Neuronal stem cell (in vitro differentiated cells): ENCODE results near the gene GPR162.

ENCODE experiments used
- DNase-seq: peaks from one replicate; pipeline ENCODE4 v3.0.0-alpha.2; 2013; ENCODE audit warnings: low spot score
- H2AFZ ChIP-seq: one replicate; pipeline ENCODE4 v1.6.1; 2013; ENCODE audit warnings: mild to moderate bottlenecking, low read length, inconsistent platforms
- H2AK5ac ChIP-seq: 2 replicates; pipeline ENCODE4 v1.6.1; 2013; ENCODE audit warnings: low read depth, mild to moderate bottlenecking, inconsistent platforms, low read length, moderate library complexity, mixed read lengths
- H2BK120ac ChIP-seq: 2 replicates; pipeline ENCODE4 v1.6.1; 2013; ENCODE audit warnings: low read depth, mild to moderate bottlenecking, inconsistent platforms, low read length, moderate library complexity, mixed read lengths
- H2BK12ac ChIP-seq: one replicate; pipeline ENCODE4 v1.6.1; 2013; ENCODE audit warnings: low read length, inconsistent platforms
- H2BK15ac ChIP-seq: 2 replicates; pipeline ENCODE4 v1.6.1; 2013; ENCODE audit warnings: mild to moderate bottlenecking, low read length, inconsistent platforms, mixed read lengths
- H2BK5ac ChIP-seq: one replicate; pipeline ENCODE4 v1.6.1; 2013; ENCODE audit warnings: inconsistent platforms, mild to moderate bottlenecking, low read length, moderate library complexity
- H3K14ac ChIP-seq: one replicate; pipeline ENCODE4 v1.6.1; 2013; ENCODE audit warnings: low read length, inconsistent platforms
- H3K18ac ChIP-seq: 2 replicates; pipeline ENCODE4 v1.6.1; 2013; ENCODE audit warnings: low read length, inconsistent platforms
- H3K23ac ChIP-seq: 2 replicates; pipeline ENCODE4 v1.6.1; 2013; ENCODE audit warnings: low read depth, mild to moderate bottlenecking, mixed read lengths, low read length, inconsistent platforms; ENCODE audit not compliant: poor library complexity
- H3K27ac ChIP-seq: replicated peaks from 3 replicates; pipeline ENCODE4 v1.5.1; 2013; ENCODE audit warnings: low read length, inconsistent platforms
- H3K27me3 ChIP-seq, 3 experiments: 2 replicates each; pipeline ENCODE4 v1.6.1; 2013; ENCODE audit warnings: low read length in 3 of 3, mild to moderate bottlenecking in 2 of 3, inconsistent platforms in 1 of 3, low read depth in 1 of 3, mixed read lengths in 1 of 3, moderate library complexity in 1 of 3; ENCODE audit not compliant: control insufficient read depth in 3 of 3, insufficient read depth in 3 of 3
- H3K36me3 ChIP-seq, 2 donors: replicated peaks in 1 of 2; 2 replicates each; pipeline ENCODE4 v1.6.1; 2013; ENCODE audit warnings: low read length in 2 of 2; ENCODE audit not compliant: control insufficient read depth in 2 of 2, insufficient read depth in 2 of 2
- H3K4ac ChIP-seq: 2 replicates; pipeline ENCODE4 v1.6.1; 2013; ENCODE audit warnings: inconsistent platforms, mild to moderate bottlenecking, low read length, moderate library complexity
- H3K4me1 ChIP-seq, 2 donors: 1 replicate in 1 of 2; 2 replicates in 1 of 2; pipeline ENCODE4 v1.6.1; 2013; ENCODE audit warnings: low read length in 2 of 2, low read depth in 1 of 2; ENCODE audit not compliant: control insufficient read depth in 2 of 2, insufficient read depth in 1 of 2
- H3K4me2 ChIP-seq: one replicate; pipeline ENCODE4 v1.6.1; 2013; ENCODE audit warnings: mild to moderate bottlenecking, low read length, inconsistent platforms; ENCODE audit not compliant: insufficient read depth, poor library complexity, severe bottlenecking
- H3K4me3 ChIP-seq, 2 donors: 2 replicates each; pipeline ENCODE4 v1.5.1; 2013; ENCODE audit warnings: low read length in 2 of 2, mild to moderate bottlenecking in 2 of 2, inconsistent platforms in 1 of 2, moderate library complexity in 1 of 2
- H3K79me1 ChIP-seq: one replicate; pipeline ENCODE4 v1.6.1; 2013; ENCODE audit warnings: low read depth, mild to moderate bottlenecking, inconsistent platforms, low read length, moderate library complexity
- H3K9ac ChIP-seq: one replicate; pipeline ENCODE4 v1.6.1; 2013; ENCODE audit warnings: mild to moderate bottlenecking, low read depth, low read length, inconsistent platforms; ENCODE audit not compliant: poor library complexity
- H3K9me3 ChIP-seq, 2 donors: replicated peaks in 1 of 2; 2 replicates each; pipeline versions ENCODE3 to v1.6.1; 2013; ENCODE audit warnings: low read length in 2 of 2, mild to moderate bottlenecking in 2 of 2, inconsistent platforms in 1 of 2, low read depth in 1 of 2, mixed read lengths in 1 of 2, moderate library complexity in 1 of 2; ENCODE audit not compliant: control insufficient read depth in 2 of 2, insufficient read depth in 1 of 2
- H4K8ac ChIP-seq: one replicate; pipeline ENCODE4 v1.6.1; 2013; ENCODE audit warnings: low read depth, mild to moderate bottlenecking, inconsistent platforms, low read length, moderate library complexity
- H4K91ac ChIP-seq: one replicate; pipeline ENCODE4 v1.6.1; 2013; ENCODE audit warnings: low read length, low read depth, mild to moderate bottlenecking, inconsistent platforms; ENCODE audit not compliant: poor library complexity
- WGBS, 2 donors: extraction: QIAGEN DNeasy Blood & Tissue Kit; methylation state at CpG; one replicate each; pipeline ENCODE4 v1.1.7; 2013; ENCODE audit warnings: missing lambda C conversion rate in 2 of 2, mixed read lengths in 1 of 2; ENCODE audit not compliant: insufficient read length in 2 of 2, insufficient replicate concordance in 1 of 2; ENCODE audit errors: extremely low coverage in 2 of 2; 5-methylcytosine and 5-hydroxymethylcytosine counted together

GPR162 gene

GRCh38 chr12:6851921-6852650 is 30.5 kb downstream of the GPR162 start, which contains the start of gene USP5:
TSS of gene USP5 (plus strand) at chr12:6852150. CDS start at chr12:6852180, 30 bp downstream.
- H2BK5ac ChIP-seq = peak within 1 kb of the TSS; percentile 90
- peak within 1 kb of the TSS; percentile 88 for H3K4me2 ChIP-seq
- peak within 1 kb of the TSS; percentile 81 for H3K27ac ChIP-seq
- no peak within 1 kb of the TSS for H2BK120ac ChIP-seq
- no CpG with 5 or more reads among the region's 65 CpGs for WGBS, 2 donors
- H3K79me1 ChIP-seq = peaks cover 13% of the 10 kb centered on the region
- no peak within 1 kb of the TSS for H2BK15ac ChIP-seq
- H2AK5ac ChIP-seq = peak within 1 kb of the TSS; percentile 64
- peak; percentile 99 for DNase-seq
- no peak within 1 kb of the TSS for H3K4ac ChIP-seq
- peak within 1 kb of the TSS; percentile 89 for H2AFZ ChIP-seq
- H4K8ac ChIP-seq = no peak within 1 kb of the TSS
- H3K9me3 ChIP-seq = no peaks in the 10 kb centered on the region
- H3K27me3 ChIP-seq = no peaks in the 10 kb centered on the region
- no peak within 1 kb of the TSS for H4K91ac ChIP-seq
- peak within 1 kb of the TSS; percentile 24 for H2BK12ac ChIP-seq
- peak within 1 kb of the TSS; percentile 77 to 92 for H3K4me3 ChIP-seq
- H3K36me3 ChIP-seq = peaks cover 35 to 75% of the 10 kb centered on the region in 2 donors
- H3K4me1 ChIP-seq = peaks cover 10 to 17% of the 10 kb centered on the region in 2 donors
- H3K9ac ChIP-seq = peak within 1 kb of the TSS; percentile 94
- H3K23ac ChIP-seq = peak within 1 kb of the TSS; percentile 31
- peak within 1 kb of the TSS; percentile 25 for H3K14ac ChIP-seq
- peak within 1 kb of the TSS; percentile 96 for H3K18ac ChIP-seq

DNA sequence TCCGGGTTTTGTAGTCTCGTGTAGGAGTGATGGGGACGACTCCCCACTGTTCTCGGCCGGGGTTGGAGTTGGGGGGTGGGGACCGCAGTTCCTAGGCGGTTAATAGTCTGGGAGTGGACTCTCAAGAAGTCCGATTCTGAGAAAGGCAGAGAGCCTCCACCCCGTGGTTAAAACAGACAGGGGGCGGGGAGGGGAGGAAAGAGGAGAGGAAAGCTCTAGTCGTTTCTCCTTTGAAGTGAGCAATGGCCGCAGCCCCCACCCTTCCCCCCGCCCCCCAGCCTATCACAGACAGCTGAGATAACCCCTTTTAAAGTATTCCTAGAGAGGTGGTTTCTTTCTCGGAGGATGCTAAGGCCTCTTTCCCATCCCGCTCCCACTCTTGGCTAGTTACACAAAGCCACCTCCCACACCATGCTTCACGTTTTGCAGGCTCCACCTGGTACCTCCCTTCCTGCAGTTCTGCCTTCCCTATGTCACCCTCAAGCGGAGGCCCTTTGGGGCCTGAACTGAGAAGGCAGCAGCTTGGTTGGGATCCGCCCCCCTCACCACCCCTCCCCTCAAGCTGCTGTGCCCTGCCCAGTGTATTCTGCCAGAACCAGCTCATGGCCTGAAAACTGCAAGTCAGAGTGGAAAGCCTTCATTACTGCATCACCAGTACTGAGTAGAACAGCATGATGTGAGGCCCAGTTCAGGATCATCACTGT is 31.2 kb downstream of the GPR162 start:
- H2BK12ac ChIP-seq = no peak overlapping the region
- DNase-seq = no peak
- peaks cover 13% of the 10 kb centered on the region for H3K79me1 ChIP-seq
- H3K9me3 ChIP-seq = no peaks in the 10 kb centered on the region
- H3K14ac ChIP-seq = peak overlapping the region; percentile 5
- H3K23ac ChIP-seq = no peak overlapping the region
- H2BK15ac ChIP-seq = no peak overlapping the region
- H3K27me3 ChIP-seq = no peaks in the 10 kb centered on the region
- no peak overlapping the region for H2BK120ac ChIP-seq
- peak overlapping the region; percentile 37 for H3K27ac ChIP-seq
- no peak overlapping the region for H4K91ac ChIP-seq
- H4K8ac ChIP-seq = no peak overlapping the region
- H3K4ac ChIP-seq = no peak overlapping the region
- H2AK5ac ChIP-seq = no peak overlapping the region
- peak overlapping the region; percentile 88 for H3K4me2 ChIP-seq
- peaks cover 36 to 75% of the 10 kb centered on the region in 2 donors for H3K36me3 ChIP-seq
- H3K4me3 ChIP-seq = peak overlapping the region; percentile 77 to 82
- peak overlapping the region; percentile 80 for H3K9ac ChIP-seq
- WGBS, 2 donors = no CpG with 5 or more reads among the region's 18 CpGs
- peaks cover 10 to 17% of the 10 kb centered on the region in 2 donors for H3K4me1 ChIP-seq
- no peak overlapping the region for H3K18ac ChIP-seq
- no peak overlapping the region for H2BK5ac ChIP-seq
- H2AFZ ChIP-seq = peak overlapping the region; percentile 80

DNA sequence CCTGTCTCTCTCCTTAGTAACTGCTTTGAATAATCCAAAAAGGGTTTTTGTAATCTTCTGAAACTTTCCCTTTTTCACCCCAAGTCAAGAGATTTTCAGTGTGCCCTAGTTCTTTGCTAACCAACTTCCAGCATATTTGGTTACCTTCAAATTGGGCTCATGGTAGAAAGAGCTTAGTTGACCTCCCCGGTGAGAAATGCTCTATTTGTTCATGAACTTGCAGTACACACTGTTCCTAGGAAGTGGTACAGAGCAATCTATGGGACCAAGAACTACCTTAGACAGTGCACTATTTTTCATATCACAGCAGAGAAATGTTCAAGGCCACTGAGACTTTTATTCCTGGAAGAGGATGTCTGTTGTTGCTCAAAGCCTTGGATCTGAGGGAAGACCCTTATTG is 32.0 kb downstream of the GPR162 start:
- no peak for DNase-seq
- no CpG with 5 or more reads among the region's 1 CpG for WGBS, 2 donors
- peak overlapping the region in 1 of 2 donors; percentile 77 for H3K4me3 ChIP-seq
- H2BK5ac ChIP-seq = no peak overlapping the region
- H3K4me1 ChIP-seq = peaks cover 10 to 17% of the 10 kb centered on the region in 2 donors
- H2BK15ac ChIP-seq = no peak overlapping the region
- H3K27me3 ChIP-seq = no peaks in the 10 kb centered on the region
- H3K23ac ChIP-seq = no peak overlapping the region
- H2BK120ac ChIP-seq = no peak overlapping the region
- H3K27ac ChIP-seq = no peak overlapping the region
- no peak overlapping the region for H2AK5ac ChIP-seq
- peaks cover 39 to 75% of the 10 kb centered on the region in 2 donors for H3K36me3 ChIP-seq
- H3K4ac ChIP-seq = no peak overlapping the region
- peaks cover 13% of the 10 kb centered on the region for H3K79me1 ChIP-seq
- H3K9ac ChIP-seq = no peak overlapping the region
- no peak overlapping the region for H2AFZ ChIP-seq
- H3K9me3 ChIP-seq = no peaks in the 10 kb centered on the region
- no peak overlapping the region for H2BK12ac ChIP-seq
- H4K8ac ChIP-seq = no peak overlapping the region
- H4K91ac ChIP-seq = no peak overlapping the region
- H3K4me2 ChIP-seq = no peak overlapping the region
- no peak overlapping the region for H3K18ac ChIP-seq
- no peak overlapping the region for H3K14ac ChIP-seq

DNA sequence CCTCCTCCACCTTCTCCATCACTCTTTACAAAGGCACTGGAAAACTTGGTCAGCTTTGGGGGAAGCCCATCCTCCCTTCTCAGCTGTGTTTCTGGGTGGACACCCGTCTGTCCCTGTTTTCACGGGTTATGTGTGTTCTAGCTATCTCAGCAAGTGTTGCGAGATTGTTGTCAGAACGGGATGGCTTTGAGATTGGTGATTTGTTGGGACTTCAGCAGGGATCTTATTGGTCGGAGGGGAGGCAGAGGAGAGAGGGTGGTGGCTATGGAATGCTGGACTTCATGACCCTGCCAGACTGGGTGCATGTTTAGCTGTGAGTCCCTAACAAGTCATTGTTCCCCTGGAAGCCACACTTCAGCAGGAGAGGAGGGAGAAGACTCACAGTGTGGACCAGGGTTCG is 32.4 kb downstream of the GPR162 start:
- H2BK12ac ChIP-seq = no peak overlapping the region
- H3K4me2 ChIP-seq = no peak overlapping the region
- no peak overlapping the region for H2AFZ ChIP-seq
- no peak overlapping the region for H4K91ac ChIP-seq
- no peak overlapping the region for H2BK5ac ChIP-seq
- H3K79me1 ChIP-seq = peaks cover 13% of the 10 kb centered on the region
- WGBS, 2 donors = no CpG with 5 or more reads among the region's 6 CpGs
- no peak overlapping the region for H3K14ac ChIP-seq
- H3K4me3 ChIP-seq = no peak overlapping the region
- no peak overlapping the region for H3K4ac ChIP-seq
- H3K9me3 ChIP-seq = no peaks in the 10 kb centered on the region
- peaks cover 40 to 75% of the 10 kb centered on the region in 2 donors for H3K36me3 ChIP-seq
- H3K4me1 ChIP-seq = peaks cover 10 to 17% of the 10 kb centered on the region in 2 donors
- H3K23ac ChIP-seq = no peak overlapping the region
- H2BK120ac ChIP-seq = no peak overlapping the region
- no peak overlapping the region for H3K18ac ChIP-seq
- no peak for DNase-seq
- no peak overlapping the region for H2AK5ac ChIP-seq
- H3K9ac ChIP-seq = no peak overlapping the region
- no peak overlapping the region for H2BK15ac ChIP-seq
- H3K27ac ChIP-seq = no peak overlapping the region
- H3K27me3 ChIP-seq = no peaks in the 10 kb centered on the region
- no peak overlapping the region for H4K8ac ChIP-seq
